Stimulated activated naive CD8-positive, alpha-beta T cell treated with anti-CD3 and anti-CD28 coated beads, Interleukin-15, Interleukin-2, amounts not matched to agents 100 ng/mL and 50 ng/mL, for 24 hours (primary cell): ENCODE measurements around the gene RXFP2.

Source experiments
- H3K27ac Mint-ChIP-seq: one replicate; pipeline ENCODE4 v1.8.0; 2021; ENCODE audit warnings: mild to moderate bottlenecking, mixed read lengths
- H3K27me3 Mint-ChIP-seq: one replicate; pipeline ENCODE4 v1.8.0; 2021; ENCODE audit warnings: mixed read lengths
- H3K36me3 Mint-ChIP-seq: one replicate; pipeline ENCODE4 v1.8.0; 2021; ENCODE audit warnings: low read depth, mixed read lengths
- H3K4me1 Mint-ChIP-seq: one replicate; pipeline ENCODE4 v1.8.0; 2021; ENCODE audit warnings: low read depth, mixed read lengths
- H3K4me3 Mint-ChIP-seq: one replicate; pipeline ENCODE4 v1.8.0; 2021; ENCODE audit warnings: mild to moderate bottlenecking, mixed read lengths
- H3K9me3 Mint-ChIP-seq: one replicate; pipeline ENCODE4 v1.8.0; 2021; ENCODE audit warnings: mixed read lengths

Gene RXFP2

GRCh38 chr13:31835932-31836331 lies 96.6 kb downstream of the RXFP2 start:
- Mint-ChIP-seq H3K4me1 (no peaks in the 10 kb centered on the region), H3K36me3 (no peaks in the 10 kb centered on the region), H3K9me3 (no peaks in the 10 kb centered on the region)

DNA sequence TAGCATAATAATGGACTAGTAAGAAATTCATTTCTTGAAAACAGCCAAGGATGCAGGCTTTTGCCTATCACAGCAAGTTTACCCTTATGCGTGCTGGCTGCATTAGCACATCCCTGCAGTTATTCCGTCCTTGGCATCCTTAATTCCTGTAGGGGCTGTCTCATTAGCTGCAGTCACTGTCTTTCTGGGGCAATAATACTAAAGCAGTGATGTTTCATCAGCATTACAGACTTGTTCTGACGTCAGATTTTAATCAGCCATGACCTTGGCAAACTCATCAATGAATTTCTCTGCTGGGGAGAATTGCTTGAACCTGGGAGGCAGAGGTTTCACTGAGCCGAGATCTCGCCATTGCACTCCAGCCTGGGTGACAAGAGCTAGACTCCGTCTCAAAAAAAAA lies 103.7 kb downstream of the RXFP2 start:
- Mint-ChIP-seq H3K4me3 (no peak overlapping the region), H3K9me3 (no peaks in the 10 kb centered on the region), H3K27me3 (peaks cover 53% of the 10 kb centered on the region), H3K27ac (no peak overlapping the region), H3K4me1 (peaks cover 10% of the 10 kb centered on the region), H3K36me3 (no peaks in the 10 kb centered on the region)

More at GRCh38 chr13:31835932-31836331, 96.6 kb downstream of the RXFP2 start:
- Mint-ChIP-seq H3K27ac (no peak overlapping the region), H3K4me3 (no peak overlapping the region), H3K27me3 (peaks cover 13% of the 10 kb centered on the region)

- H3K4me3 Mint-ChIP-seq: peak overlapping the region; percentile 73
- H3K27ac Mint-ChIP-seq: no peak overlapping the region
- H3K27me3 Mint-ChIP-seq: peaks cover 47% of the 10 kb centered on the region
- no peaks in the 10 kb centered on the region for H3K36me3 Mint-ChIP-seq
- H3K9me3 Mint-ChIP-seq: no peaks in the 10 kb centered on the region
- peaks cover 10% of the 10 kb centered on the region for H3K4me1 Mint-ChIP-seq
Observed at GRCh38 chr13:31846182-31846938, 107.0 kb downstream of the RXFP2 start.

DNA sequence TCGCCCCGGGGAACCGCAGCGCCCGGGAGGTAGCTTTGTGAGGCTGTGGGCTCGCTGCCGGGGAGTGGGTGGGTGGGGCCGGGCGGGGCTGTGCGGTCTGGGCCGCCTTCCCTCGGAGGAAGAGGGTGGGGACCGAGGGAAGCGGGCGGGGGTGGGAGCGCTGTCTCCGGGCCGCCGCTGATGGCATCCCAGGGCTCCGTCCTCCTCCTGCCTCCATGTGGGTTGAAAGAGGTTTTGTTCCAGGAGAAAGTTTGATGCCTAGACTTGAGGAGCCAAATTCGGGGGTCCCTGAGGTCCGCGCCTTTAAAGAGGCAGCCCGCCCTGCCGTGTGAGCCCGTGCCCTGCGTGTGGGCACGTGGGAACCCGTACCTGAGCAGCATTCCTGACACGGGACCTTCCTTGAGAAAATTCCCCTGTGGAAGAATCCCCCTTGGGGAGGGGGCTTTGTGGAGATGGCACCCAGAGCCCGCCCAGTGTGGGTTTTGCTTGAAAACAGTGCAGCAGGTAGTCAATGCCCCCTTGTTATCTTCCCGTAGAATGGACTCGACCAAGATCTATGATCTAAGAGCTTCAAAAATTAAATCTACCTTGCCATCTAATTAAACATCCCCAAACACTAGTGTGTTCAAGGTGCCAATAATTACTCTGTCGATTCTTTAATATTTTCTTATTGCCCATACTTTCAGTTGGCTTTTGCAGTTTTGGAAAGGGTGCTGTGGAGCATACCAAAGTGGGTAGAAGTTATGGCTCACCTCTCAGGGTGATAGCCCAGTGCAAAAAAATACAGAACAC lies 107.8 kb downstream of the RXFP2 start:
- Mint-ChIP-seq H3K27ac (no peak overlapping the region), H3K4me3 (peak overlapping the region; percentile 64), H3K36me3 (no peaks in the 10 kb centered on the region), H3K4me1 (peaks cover 10% of the 10 kb centered on the region), H3K27me3 (peaks cover 47% of the 10 kb centered on the region), H3K9me3 (no peaks in the 10 kb centered on the region)

GRCh38 chr13:31848621-31849020 lies 109.3 kb downstream of the RXFP2 start:
- Mint-ChIP-seq H3K9me3 (no peaks in the 10 kb centered on the region), H3K36me3 (no peaks in the 10 kb centered on the region), H3K27ac (no peak overlapping the region), H3K27me3 (peaks cover 36% of the 10 kb centered on the region), H3K4me3 (no peak overlapping the region), H3K4me1 (peaks cover 10% of the 10 kb centered on the region)

DNA sequence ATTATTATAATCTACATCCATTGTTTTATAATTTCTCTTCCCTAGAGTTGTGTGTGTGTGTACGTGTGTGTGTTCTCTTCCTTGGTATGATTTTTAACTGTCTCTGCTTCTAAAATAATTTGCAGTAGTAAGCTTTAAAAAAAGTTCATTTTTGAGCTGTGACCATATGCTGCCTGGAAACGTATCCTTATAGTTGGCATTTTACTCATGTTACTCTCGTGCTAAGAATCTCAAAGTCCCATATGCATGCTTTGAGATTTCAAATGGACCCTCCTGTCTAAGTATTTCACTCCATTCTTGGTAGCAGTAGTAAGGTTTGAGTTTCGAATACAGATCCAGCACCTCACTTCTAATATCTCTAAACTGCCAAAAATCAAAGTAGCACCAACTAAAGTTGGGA lies 109.9 kb downstream of the RXFP2 start:
- Mint-ChIP-seq H3K4me3 (no peak overlapping the region), H3K4me1 (peaks cover 10% of the 10 kb centered on the region), H3K27me3 (peaks cover 32% of the 10 kb centered on the region), H3K27ac (no peak overlapping the region), H3K36me3 (no peaks in the 10 kb centered on the region), H3K9me3 (no peaks in the 10 kb centered on the region)

DNA sequence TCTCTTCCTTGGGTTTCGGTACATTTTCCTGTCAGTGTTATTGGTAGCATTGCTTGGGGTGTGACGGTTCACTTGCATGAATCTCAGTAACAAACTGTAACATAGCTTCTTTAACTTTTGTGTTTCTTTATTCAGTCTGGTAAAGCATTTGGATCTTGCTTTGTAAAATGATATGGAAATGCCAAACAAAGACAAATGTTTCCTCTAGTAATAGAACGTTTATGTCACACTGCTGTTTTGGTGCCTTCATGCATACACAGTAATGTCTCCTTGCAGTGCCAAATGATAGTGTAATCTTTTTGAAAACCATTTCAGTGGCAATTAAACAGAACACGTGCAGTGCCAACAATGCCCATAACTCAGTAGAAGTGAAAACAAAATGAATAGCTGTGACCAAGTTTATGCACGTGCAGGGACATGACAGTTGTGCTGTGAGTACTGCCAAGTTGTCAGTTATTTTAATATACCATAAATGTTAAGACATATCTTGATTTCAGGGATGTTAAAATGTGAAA lies 110.8 kb downstream of the RXFP2 start:
- H3K36me3 Mint-ChIP-seq: no peaks in the 10 kb centered on the region
- peaks cover 7% of the 10 kb centered on the region for H3K4me1 Mint-ChIP-seq
- peaks cover 24% of the 10 kb centered on the region for H3K27me3 Mint-ChIP-seq
- no peaks in the 10 kb centered on the region for H3K9me3 Mint-ChIP-seq
- H3K4me3 Mint-ChIP-seq: no peak overlapping the region
- no peak overlapping the region for H3K27ac Mint-ChIP-seq

GRCh38 chr13:31851216-31851615 lies 111.9 kb downstream of the RXFP2 start:
- Mint-ChIP-seq H3K4me1 (peaks cover 1% of the 10 kb centered on the region), H3K9me3 (no peaks in the 10 kb centered on the region), H3K4me3 (no peak overlapping the region), H3K27me3 (peaks cover 16% of the 10 kb centered on the region), H3K36me3 (no peaks in the 10 kb centered on the region), H3K27ac (no peak overlapping the region)
